OCI-LY3 (cell line): ENCODE results near the gene HIVEP3.

Experiments used
- EZH2phosphoT487 ChIP-seq: fragments of 200-600 bp; shearing (Covaris generic); IDR thresholded peaks from 2 replicates; pipeline ENCODE4 v1.6.1; 2018; ENCODE audit warnings: antibody characterized with exemption, mixed run types, low read depth
- TF ChIP-seq, protein P1 (sequence below): fragments of 200-600, 300-600 bp; sonication (generic); IDR thresholded peaks from 2 replicates; pipeline ENCODE4 v1.5.1; 2014; ENCODE audit warnings: antibody characterized with exemption, low read length, low read depth

DNA sequence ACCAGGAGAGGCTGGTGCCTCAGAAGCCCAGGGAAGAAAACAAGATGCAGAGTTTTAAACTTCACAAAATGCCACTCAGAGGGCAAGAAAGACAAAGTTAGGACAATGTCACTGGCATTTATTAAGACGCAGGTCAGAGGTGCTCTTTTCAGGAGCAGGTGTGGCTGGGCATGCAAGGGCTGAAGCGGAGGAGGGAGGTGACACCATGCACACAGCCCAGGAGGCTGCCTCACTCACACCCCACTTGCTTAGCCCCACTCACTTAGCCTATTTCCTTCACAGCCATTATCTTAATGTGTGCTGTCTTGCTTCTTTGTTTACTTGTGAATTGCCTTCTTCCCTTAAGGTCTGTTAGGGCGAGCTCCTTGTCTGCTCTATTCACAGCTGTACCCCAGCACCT is 17.2 kb downstream of the HIVEP3 start:
- TF ChIP-seq, protein P1, sequence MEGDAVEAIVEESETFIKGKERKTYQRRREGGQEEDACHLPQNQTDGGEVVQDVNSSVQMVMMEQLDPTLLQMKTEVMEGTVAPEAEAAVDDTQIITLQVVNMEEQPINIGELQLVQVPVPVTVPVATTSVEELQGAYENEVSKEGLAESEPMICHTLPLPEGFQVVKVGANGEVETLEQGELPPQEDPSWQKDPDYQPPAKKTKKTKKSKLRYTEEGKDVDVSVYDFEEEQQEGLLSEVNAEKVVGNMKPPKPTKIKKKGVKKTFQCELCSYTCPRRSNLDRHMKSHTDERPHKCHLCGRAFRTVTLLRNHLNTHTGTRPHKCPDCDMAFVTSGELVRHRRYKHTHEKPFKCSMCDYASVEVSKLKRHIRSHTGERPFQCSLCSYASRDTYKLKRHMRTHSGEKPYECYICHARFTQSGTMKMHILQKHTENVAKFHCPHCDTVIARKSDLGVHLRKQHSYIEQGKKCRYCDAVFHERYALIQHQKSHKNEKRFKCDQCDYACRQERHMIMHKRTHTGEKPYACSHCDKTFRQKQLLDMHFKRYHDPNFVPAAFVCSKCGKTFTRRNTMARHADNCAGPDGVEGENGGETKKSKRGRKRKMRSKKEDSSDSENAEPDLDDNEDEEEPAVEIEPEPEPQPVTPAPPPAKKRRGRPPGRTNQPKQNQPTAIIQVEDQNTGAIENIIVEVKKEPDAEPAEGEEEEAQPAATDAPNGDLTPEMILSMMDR, result no peak
- no peak for TF ChIP-seq EZH2phosphoT487
